B cell (primary cell): ENCODE measurements around the gene FOXO3. TPM values are rescaled to one million over a fixed set of nuclear protein-coding genes. Genes with fewer than 3 reads are reported as not detected.

ENCODE experiments used
- ATAC-seq: fragments of 200-7000 bp; cut with Tn5 transposase; one replicate; pipeline ENCODE4 v1.10.0; 2021; ENCODE audit warnings: low read depth, mild to moderate bottlenecking, moderate number of reproducible peaks, moderate library complexity
- CTCF ChIA-PET: fragments of 350-600 bp; sonication (Branson Sonifier 250); formaldehyde crosslinking; loops from one replicate; lab custom pipeline; 2021; ENCODE audit warnings: antibody characterized with exemption, inconsistent platforms; lab: Charles Lee
- POLR2A ChIA-PET: fragments of 350-600 bp; sonication (Branson Sonifier 250); formaldehyde crosslinking; loops from one replicate; lab custom pipeline; 2021; ENCODE audit warnings: antibody characterized with exemption; lab: Charles Lee
- DNase-seq: peaks from one replicate; pipeline ENCODE4 v3.0.0; 2013
- H2AFZ ChIP-seq: 2 replicates; pipeline ENCODE4 v1.6.1; 2012; ENCODE audit warnings: mild to moderate bottlenecking, low read depth, low read length; ENCODE audit not compliant: insufficient read depth, poor library complexity, severe bottlenecking
- H3K27ac ChIP-seq, 2 donors: 1 replicate in 1 of 2; 2 replicates in 1 of 2; pipeline ENCODE4 v1.5.1; 2012 to 2013; ENCODE audit warnings: low read length in 2 of 2, mild to moderate bottlenecking in 2 of 2, moderate library complexity in 1 of 2
- H3K27me3 ChIP-seq, 4 experiments: fragments of 200-600 bp in 1 of 4; sonication (generic) in 1 of 4; replicated peaks in 1 of 4; 1 replicate in 2 of 4; 2 replicates in 2 of 4; pipeline versions ENCODE4 v1.6.1 to v1.7.0; 2013 to 2016; ENCODE audit warnings: low read length in 3 of 4, mild to moderate bottlenecking in 2 of 4, mixed read lengths in 1 of 4, moderate library complexity in 1 of 4; ENCODE audit not compliant: insufficient read depth in 4 of 4, control insufficient read depth in 3 of 4; ENCODE audit errors: control extremely low read depth in 1 of 4
- H3K36me3 ChIP-seq, 2 experiments: replicated peaks in 1 of 2; 1 replicate in 1 of 2; 2 replicates in 1 of 2; pipeline versions ENCODE4 v1.6.1 to v1.7.1; 2013; ENCODE audit warnings: low read length in 1 of 2; ENCODE audit not compliant: insufficient read depth in 2 of 2, control insufficient read depth in 1 of 2; ENCODE audit errors: control extremely low read depth in 1 of 2, extremely low read depth in 1 of 2
- H3K4me1 ChIP-seq, 2 donors: fragments of 200-600 bp in 1 of 2; sonication (generic) in 1 of 2; 1 replicate in 1 of 2; 2 replicates in 1 of 2; pipeline versions ENCODE4 v1.5.1 to v1.6.1; 2013 to 2017; ENCODE audit warnings: low read length in 2 of 2; ENCODE audit not compliant: control insufficient read depth in 2 of 2, insufficient read depth in 2 of 2
- H3K4me2 ChIP-seq: replicated peaks from 2 replicates; pipeline ENCODE3; 2012; ENCODE audit warnings: mild to moderate bottlenecking, low read depth, low read length; ENCODE audit not compliant: poor library complexity, severe bottlenecking
- H3K4me3 ChIP-seq, 5 experiments: fragments of 200-600 bp in 1 of 5; sonication (generic) in 1 of 5; 1 replicate in 3 of 5; 2 replicates in 2 of 5; pipeline versions ENCODE4 v1.5.1 to v1.7.0; 2011 to 2016; ENCODE audit warnings: low read length in 4 of 5, mild to moderate bottlenecking in 4 of 5, low read depth in 2 of 5, control low read depth in 1 of 5, moderate library complexity in 1 of 5; ENCODE audit not compliant: insufficient read depth in 1 of 5; ENCODE audit errors: control extremely low read depth in 1 of 5, extremely low read depth in 1 of 5
- H3K79me2 ChIP-seq: fragments of 200-600 bp; sonication (generic); one replicate; pipeline ENCODE4 v1.6.0; 2016; ENCODE audit warnings: low read length; ENCODE audit not compliant: control insufficient read depth, insufficient read depth
- H3K9ac ChIP-seq: fragments of 200-600 bp; sonication (generic); 2 replicates; pipeline ENCODE4 v1.6.1; 2017; ENCODE audit warnings: mild to moderate bottlenecking, low read length, moderate library complexity
- H3K9me3 ChIP-seq, 3 donors: one replicate each; pipeline versions ENCODE4 v1.6.1 to v1.7.1; 2013; ENCODE audit warnings: low read length in 2 of 3; ENCODE audit not compliant: control insufficient read depth in 2 of 3, insufficient read depth in 1 of 3; ENCODE audit errors: control extremely low read depth in 1 of 3
- H4K20me1 ChIP-seq: 2 replicates; pipeline ENCODE4 v1.6.0; 2012; ENCODE audit warnings: mild to moderate bottlenecking, low read length; ENCODE audit not compliant: insufficient read depth, control insufficient read depth, poor library complexity, severe bottlenecking
- H3K27ac Mint-ChIP-seq: one replicate; pipeline ENCODE4 v1.8.0; 2021; ENCODE audit warnings: mixed read lengths
- H3K27me3 Mint-ChIP-seq: one replicate; pipeline ENCODE4 v1.8.0; 2021; ENCODE audit warnings: mixed read lengths
- H3K4me1 Mint-ChIP-seq: one replicate; pipeline ENCODE4 v1.8.0; 2021; ENCODE audit warnings: mixed read lengths
- H3K4me3 Mint-ChIP-seq: one replicate; pipeline ENCODE4 v1.8.0; 2021; ENCODE audit warnings: mixed read lengths
- H3K9me3 Mint-ChIP-seq: one replicate; pipeline ENCODE4 v1.8.0; 2022; ENCODE audit warnings: mixed read lengths; ENCODE audit not compliant: insufficient read depth
- EZH2 ChIP-seq: IDR thresholded peaks from 2 replicates; pipeline ENCODE4 v1.6.1; 2012; ENCODE audit warnings: borderline replicate concordance, low read depth, mild to moderate bottlenecking, moderate library complexity, low read length; ENCODE audit not compliant: insufficient read depth, poor library complexity, severe bottlenecking
- WGBS: methylation state at CpG from one replicate; pipeline ENCODE4 v1.1.5; 2013; ENCODE audit warnings: missing lambda C conversion rate; ENCODE audit not compliant: insufficient coverage; 5-methylcytosine and 5-hydroxymethylcytosine counted together
- intact Hi-C: fragments of 100-400 bp; cut with micrococcal nuclease; formaldehyde crosslinking; loops from one replicate; pipeline ENCODE4 v1.10.0; 2022
- polyA plus RNA-seq: library from polyadenylated mRNA; depleted of rRNA; stranded (reverse); fragments of >200 nt; gene quantifications from 2 replicates; pipeline ENCODE4 v1.2.3, GENCODE V29; 2012
- total RNA-seq, 2 donors: library from RNA; stranded (reverse); fragments of 120-200 nt in 1 of 2; gene quantifications; 1 replicate in 1 of 2; 2 replicates in 1 of 2; pipeline versions ENCODE4 v1.2.3 to v1.2.4, GENCODE V29; 2013 to 2022
- TF ChIP-seq, protein P1 (sequence below): fragments of 200-600 bp; IDR thresholded peaks from one replicate; pipeline ENCODE4 v1.8.0; 2022; ENCODE audit warnings: antibody characterized with exemption, mild to moderate bottlenecking

The FOXO3 gene
- total and polyA plus RNA-seq, 2 donors (not counting 1 experiment from before 2014, with no cell fraction given): 6.0 to 16.9 TPM

DNA sequence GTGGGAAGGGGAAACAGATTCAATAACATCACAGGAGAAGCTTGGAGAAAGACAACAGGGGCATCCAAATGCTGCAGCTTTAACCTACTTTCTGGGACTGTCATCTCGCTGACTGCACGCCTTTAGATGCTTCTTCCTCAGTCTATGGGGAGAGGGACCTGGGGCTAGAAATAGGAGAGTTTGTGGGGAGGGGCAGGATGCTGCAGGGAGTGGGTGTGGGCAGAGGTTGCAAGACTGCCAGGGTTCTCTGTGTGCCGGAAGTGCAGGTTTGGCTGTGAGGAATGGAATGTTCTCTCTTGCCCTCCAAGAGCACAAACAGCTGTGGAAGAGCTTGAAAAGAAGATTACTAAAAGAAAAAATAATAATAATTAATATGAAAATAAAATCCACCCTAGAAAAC is 93.2 kb downstream of the FOXO3 start:
- H3K27me3 ChIP-seq: no peaks in the 10 kb centered on the region
- no peaks in the 10 kb centered on the region for H3K9me3 ChIP-seq
- Mint-ChIP-seq H3K4me3 (no peak overlapping the region), H3K27ac (no peak overlapping the region), H3K4me1 (peaks cover 35% of the 10 kb centered on the region), H3K27me3 (no peaks in the 10 kb centered on the region), H3K9me3 (no peaks in the 10 kb centered on the region)
- WGBS: 90% methylated on average over 2 of the region's 3 CpGs
- no peak overlapping the region for H3K9ac ChIP-seq
- peaks cover 22% of the 10 kb centered on the region for H4K20me1 ChIP-seq
- H3K4me1 ChIP-seq: peaks cover 4 to 11% of the 10 kb centered on the region in 2 donors
- ChIA-PET CTCF (no interaction called here), POLR2A (no interaction called here)
- H3K36me3 ChIP-seq: no peaks in the 10 kb centered on the region
- no peak overlapping the region for H3K27ac ChIP-seq
- no peak overlapping the region for H2AFZ ChIP-seq
- DNase-seq: no peak
- no peak for ATAC-seq
- H3K4me2 ChIP-seq: no peak overlapping the region
- peaks cover 59% of the 10 kb centered on the region for H3K79me2 ChIP-seq
- intact Hi-C loops: loop anchor here (5.0 kb wide), 1 partner anchor 87 kb away; no protein-coding TSS in a partner anchor
- TF ChIP-seq EZH2: no peak
- TF ChIP-seq, protein P1, sequence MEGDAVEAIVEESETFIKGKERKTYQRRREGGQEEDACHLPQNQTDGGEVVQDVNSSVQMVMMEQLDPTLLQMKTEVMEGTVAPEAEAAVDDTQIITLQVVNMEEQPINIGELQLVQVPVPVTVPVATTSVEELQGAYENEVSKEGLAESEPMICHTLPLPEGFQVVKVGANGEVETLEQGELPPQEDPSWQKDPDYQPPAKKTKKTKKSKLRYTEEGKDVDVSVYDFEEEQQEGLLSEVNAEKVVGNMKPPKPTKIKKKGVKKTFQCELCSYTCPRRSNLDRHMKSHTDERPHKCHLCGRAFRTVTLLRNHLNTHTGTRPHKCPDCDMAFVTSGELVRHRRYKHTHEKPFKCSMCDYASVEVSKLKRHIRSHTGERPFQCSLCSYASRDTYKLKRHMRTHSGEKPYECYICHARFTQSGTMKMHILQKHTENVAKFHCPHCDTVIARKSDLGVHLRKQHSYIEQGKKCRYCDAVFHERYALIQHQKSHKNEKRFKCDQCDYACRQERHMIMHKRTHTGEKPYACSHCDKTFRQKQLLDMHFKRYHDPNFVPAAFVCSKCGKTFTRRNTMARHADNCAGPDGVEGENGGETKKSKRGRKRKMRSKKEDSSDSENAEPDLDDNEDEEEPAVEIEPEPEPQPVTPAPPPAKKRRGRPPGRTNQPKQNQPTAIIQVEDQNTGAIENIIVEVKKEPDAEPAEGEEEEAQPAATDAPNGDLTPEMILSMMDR: no peak
- no peak overlapping the region for H3K4me3 ChIP-seq

DNA sequence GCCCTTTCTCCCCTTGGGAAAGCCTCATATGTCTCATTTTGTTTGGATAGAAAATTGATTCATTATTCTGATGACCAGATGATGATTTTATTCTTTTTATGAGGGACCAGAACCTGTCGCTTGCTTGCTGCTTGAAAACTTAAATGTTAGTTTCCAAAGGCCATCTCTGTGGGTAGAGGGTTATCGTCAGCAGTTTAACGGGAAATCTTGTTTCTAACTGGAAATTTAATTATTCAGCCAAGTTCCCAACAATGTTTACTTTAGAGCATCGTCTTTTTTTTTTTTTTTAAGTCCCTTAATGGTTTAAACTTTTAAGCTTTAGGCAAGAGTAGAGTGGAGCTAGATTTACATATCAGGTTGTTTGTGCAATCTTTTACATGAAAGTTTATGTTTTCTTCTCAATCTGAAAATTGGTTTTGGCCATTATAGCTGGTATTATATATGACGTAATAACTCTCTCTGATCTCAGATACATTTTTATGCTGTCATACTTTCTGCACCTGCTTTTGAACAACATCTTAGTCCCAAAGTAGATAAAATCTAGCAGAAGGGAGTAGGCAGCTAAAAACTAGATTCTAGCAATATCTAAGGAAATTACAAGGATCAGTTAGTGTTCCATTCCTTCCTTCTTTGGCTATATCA is 93.9 kb downstream of the FOXO3 start:
- no peak overlapping the region for H3K27ac Mint-ChIP-seq
- no peaks in the 10 kb centered on the region for H3K27me3 ChIP-seq
- H2AFZ ChIP-seq: no peak overlapping the region
- H3K36me3 ChIP-seq: no peaks in the 10 kb centered on the region
- peaks cover 22% of the 10 kb centered on the region for H4K20me1 ChIP-seq
- CTCF ChIA-PET: no interaction called here
- peaks cover 30% of the 10 kb centered on the region for H3K4me1 Mint-ChIP-seq
- H3K9ac ChIP-seq: no peak overlapping the region
- no peaks in the 10 kb centered on the region for H3K27me3 Mint-ChIP-seq
- no peak overlapping the region for H3K4me3 ChIP-seq
- H3K79me2 ChIP-seq: peaks cover 57% of the 10 kb centered on the region
- no peaks in the 10 kb centered on the region for H3K9me3 ChIP-seq
- DNase-seq (no peak), ATAC-seq (no peak)
- no peaks in the 10 kb centered on the region for H3K9me3 Mint-ChIP-seq
- POLR2A ChIA-PET: no interaction called here
- no CpG with 5 or more reads among the region's 5 CpGs for WGBS
- no peak overlapping the region for H3K4me3 Mint-ChIP-seq
- H3K27ac ChIP-seq: no peak overlapping the region
- peaks cover 4 to 11% of the 10 kb centered on the region in 2 donors for H3K4me1 ChIP-seq
- intact Hi-C loops: loop anchor here (5.0 kb wide), 1 partner anchor 87 kb away; no protein-coding TSS in a partner anchor
- no peak overlapping the region for H3K4me2 ChIP-seq
- no peak for TF ChIP-seq EZH2
- TF ChIP-seq, protein P1: no peak
